Upper lobe of left lung (tissue), 6 donors: ENCODE results near the gene GEMIN7. TPM values are rescaled to one million over a fixed set of nuclear protein-coding genes. Genes with fewer than 3 reads are reported as not detected.

Experiments used
- ATAC-seq, 2 donors: fragments of 200-7000 bp; cut with Tn5 transposase; one replicate each; pipeline ENCODE4 v1.9.1; 2022; ENCODE audit warnings: mild to moderate bottlenecking in 2 of 2, moderate library complexity in 2 of 2; ENCODE audit not compliant: low FRiP score in 2 of 2
- DNase-seq, 2 donors: peaks; one replicate each; pipeline ENCODE4 v3.0.0-alpha.2; 2019 to 2020
- H3K27ac ChIP-seq, 4 donors: fragments of 200-600 bp; sonication (generic); one replicate each; pipeline ENCODE4 v1.5.1; 2016 to 2019
- H3K27me3 ChIP-seq, 4 donors: fragments of 200-600 bp; sonication (generic); one replicate each; pipeline ENCODE4 v1.5.1; 2017 to 2019
- H3K36me3 ChIP-seq, 4 donors: fragments of 200-600 bp; sonication (generic); one replicate each; pipeline ENCODE4 v1.5.1; 2016 to 2019
- H3K4me1 ChIP-seq, 4 donors: fragments of 200-600 bp; sonication (generic); one replicate each; pipeline ENCODE4 v1.5.1; 2018 to 2019
- H3K4me3 ChIP-seq, 4 donors: fragments of 200-600 bp; sonication (generic); one replicate each; pipeline ENCODE4 v1.5.1; 2017 to 2019; ENCODE audit warnings: mild to moderate bottlenecking in 2 of 4, moderate library complexity in 1 of 4
- H3K9me3 ChIP-seq, 4 donors: fragments of 200-600 bp; sonication (generic); one replicate each; pipeline ENCODE4 v1.5.1; 2018 to 2019
- CTCF ChIP-seq, 6 experiments: fragments of 450-650 bp in 4 of 6; fragments of 200-600 bp in 2 of 6; sonication (generic) in 2 of 6; IDR thresholded peaks; one replicate each; pipeline ENCODE4 v1.5.1; 2016 to 2019; ENCODE audit warnings: antibody characterized with exemption in 6 of 6
- EP300 ChIP-seq, 4 donors: sonication (generic); formaldehyde crosslinking; IDR thresholded peaks; one replicate each; pipeline ENCODE4 v1.5.1; 2017; ENCODE audit warnings: antibody characterized with exemption in 4 of 4, control low read depth in 2 of 4
- POLR2A ChIP-seq, 4 donors: fragments of 450-650 bp; IDR thresholded peaks; one replicate each; pipeline ENCODE4 v1.5.1; 2016 to 2017; ENCODE audit warnings: antibody characterized with exemption in 4 of 4, mild to moderate bottlenecking in 2 of 4
- POLR2AphosphoS5 ChIP-seq, 2 donors: sonication (generic); formaldehyde crosslinking; IDR thresholded peaks; one replicate each; pipeline ENCODE4 v1.5.1; 2017; ENCODE audit warnings: antibody characterized with exemption in 2 of 2
- WGBS, 2 donors: methylation state at CpG; one replicate each; pipeline ENCODE4 v1.1.5; 2017 to 2018; 5-methylcytosine and 5-hydroxymethylcytosine counted together
- total RNA-seq, 6 donors: library from RNA; depleted of rRNA in 4 of 6; stranded (reverse); fragments of >200 nt in 4 of 6; gene quantifications; one replicate each; pipeline versions ENCODE4 v1.1.0 to v1.2.1, GENCODE V29; 2016 to 2021
- donor health status: DM: no; HTN: no; CAD: no; lungs with moderate emphysema.
- donor health status: DM: no; HTN: yes; CAD: no; lungs with severe emphysema.

The GEMIN7 gene
- total RNA-seq, 6 donors from 2014 or later = 8.1 to 24.2 (median 13.5) TPM

- TF ChIP-seq POLR2A (IDR thresholded peaks at IDR 0.05) (no peak), EP300 (IDR thresholded peaks at IDR 0.05) (no peak), CTCF (IDR thresholded peaks at IDR 0.05) (no peak), POLR2AphosphoS5 (IDR thresholded peaks at IDR 0.05) (no peak)
- H3K27me3 ChIP-seq = no peaks in the 10 kb centered on the region
- 82 to 84% methylated on average over 12 of the region's 12 CpGs for WGBS, 2 donors
- H3K4me1 ChIP-seq = peaks cover 13 to 38% (median 20%) of the 10 kb centered on the region in 4 donors
- H3K27ac ChIP-seq = no peak overlapping the region
- no peak overlapping the region for H3K4me3 ChIP-seq
- no peak for ATAC-seq
- no peaks in the 10 kb centered on the region for H3K9me3 ChIP-seq
- DNase-seq = no peak
- no peaks in the 10 kb centered on the region for H3K36me3 ChIP-seq
These were observed 28.6 kb downstream of the GEMIN7 start for GRCh38 chr19:45107621-45108150.

- TF ChIP-seq POLR2AphosphoS5 (IDR thresholded peaks at IDR 0.05) = no peak
- TF ChIP-seq POLR2A (IDR thresholded peaks at IDR 0.05) = no peak
- TF ChIP-seq CTCF (IDR thresholded peaks at IDR 0.05) = no peak
- TF ChIP-seq EP300 (IDR thresholded peaks at IDR 0.05) = no peak
- Histone ChIP-seq H3K4me3 (no peak overlapping the region), H3K27me3 (no peaks in the 10 kb centered on the region), H3K4me1 (peaks cover 6 to 44% (median 20%) of the 10 kb centered on the region in 4 donors), H3K27ac (no peak overlapping the region), H3K36me3 (no peaks in the 10 kb centered on the region), H3K9me3 (no peaks in the 10 kb centered on the region)
- no peak for DNase-seq
- ATAC-seq = no peak
- WGBS, 2 donors = 66 to 75% methylated on average over 4 to 5 of the region's 5 CpGs
These were observed 31.8 kb downstream of the GEMIN7 start for GRCh38 chr19:45110851-45111266.

- ATAC-seq = no peak
- Histone ChIP-seq H3K27ac (no peak overlapping the region), H3K4me3 (no peak overlapping the region), H3K4me1 (peaks cover 8 to 58% (median 28%) of the 10 kb centered on the region in 4 donors), H3K27me3 (no peaks in the 10 kb centered on the region), H3K9me3 (no peaks in the 10 kb centered on the region), H3K36me3 (no peaks in the 10 kb centered on the region)
- no peak for DNase-seq
- TF ChIP-seq CTCF (IDR thresholded peaks at IDR 0.05) (no peak), POLR2AphosphoS5 (IDR thresholded peaks at IDR 0.05) (no peak), POLR2A (IDR thresholded peaks at IDR 0.05) (no peak), EP300 (IDR thresholded peaks at IDR 0.05) (no peak)
- 88 to 93% methylated on average over 10 to 11 of the region's 11 CpGs for WGBS, 2 donors
These were observed 33.2 kb downstream of the GEMIN7 start for GRCh38 chr19:45112111-45112827.

GRCh38 chr19:45113628-45114027 lies 34.6 kb downstream of the GEMIN7 start:
- Histone ChIP-seq H3K9me3 (no peaks in the 10 kb centered on the region), H3K27me3 (no peaks in the 10 kb centered on the region), H3K4me3 (peak overlapping the region in 1 of 4 donors; percentile 6), H3K27ac (peak overlapping the region in 1 of 4 donors; percentile 24), H3K4me1 (peaks cover 14 to 72% (median 33%) of the 10 kb centered on the region in 4 donors), H3K36me3 (no peaks in the 10 kb centered on the region)
- DNase-seq (peak in 1 of 2 donors; percentile 33), ATAC-seq (no peak)
- WGBS, 2 donors = 50 to 64% methylated on average over 6 to 8 of the region's 9 CpGs
- no peak for TF ChIP-seq POLR2AphosphoS5 (IDR thresholded peaks at IDR 0.05)
- no peak for TF ChIP-seq EP300 (IDR thresholded peaks at IDR 0.05)
- no peak for TF ChIP-seq CTCF (IDR thresholded peaks at IDR 0.05)
- TF ChIP-seq POLR2A (IDR thresholded peaks at IDR 0.05) = no peak
